CD4-positive, alpha-beta T cell treated with Interleukin-15 for 1 hour (primary cell): ENCODE data around the gene OSBPL8.
"Not testable (repeated sequence)": the region's sequence is repeated elsewhere in the genome, so short reads cannot be mapped to it uniquely, and the experiment has no call there.

Experiments
- DNase-seq: peaks from one replicate; pipeline ENCODE4 v3.0.0-alpha.2; 2020

OSBPL8 gene

DNA sequence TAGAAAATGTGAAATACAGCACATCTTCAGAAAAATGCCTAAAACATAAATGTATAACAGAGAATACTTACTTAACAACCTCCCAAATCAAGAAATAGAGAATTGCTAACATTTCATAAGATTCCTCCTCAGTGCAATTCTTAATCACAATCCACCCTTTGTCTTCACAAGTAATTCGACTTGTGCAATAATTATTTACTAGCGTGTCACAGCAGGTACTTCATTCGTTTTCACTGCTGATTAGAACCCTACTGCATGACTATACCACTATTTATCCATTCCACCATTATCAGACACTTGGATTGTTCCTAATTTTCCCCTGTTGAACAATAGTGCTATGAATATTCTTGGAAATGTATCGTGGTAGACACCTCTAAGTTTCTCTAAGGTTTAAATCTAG lies 146.4 kb downstream of the OSBPL8 start:
- no peak for DNase-seq

GRCh38 chr12:76410781-76411180 lies 148.8 kb downstream of the OSBPL8 start:
- DNase-seq = no peak

GRCh38 chr12:76410371-76410770 lies 149.2 kb downstream of the OSBPL8 start:
- no peak for DNase-seq

- DNase-seq = no peak
These were observed 150.5 kb downstream of the OSBPL8 start for GRCh38 chr12:76409074-76409473.

- DNase-seq = no peak
These were observed 151.9 kb downstream of the OSBPL8 start for GRCh38 chr12:76407710-76408109.

GRCh38 chr12:76402259-76402658 lies 157.3 kb downstream of the OSBPL8 start:
- no peak for DNase-seq

- DNase-seq = no peak
These were observed 159.4 kb downstream of the OSBPL8 start for GRCh38 chr12:76400136-76400535.

- no peak for DNase-seq
These were observed 160.5 kb downstream of the OSBPL8 start for GRCh38 chr12:76399040-76399439.

GRCh38 chr12:76398106-76398505 lies 161.5 kb downstream of the OSBPL8 start:
- no peak for DNase-seq

DNA sequence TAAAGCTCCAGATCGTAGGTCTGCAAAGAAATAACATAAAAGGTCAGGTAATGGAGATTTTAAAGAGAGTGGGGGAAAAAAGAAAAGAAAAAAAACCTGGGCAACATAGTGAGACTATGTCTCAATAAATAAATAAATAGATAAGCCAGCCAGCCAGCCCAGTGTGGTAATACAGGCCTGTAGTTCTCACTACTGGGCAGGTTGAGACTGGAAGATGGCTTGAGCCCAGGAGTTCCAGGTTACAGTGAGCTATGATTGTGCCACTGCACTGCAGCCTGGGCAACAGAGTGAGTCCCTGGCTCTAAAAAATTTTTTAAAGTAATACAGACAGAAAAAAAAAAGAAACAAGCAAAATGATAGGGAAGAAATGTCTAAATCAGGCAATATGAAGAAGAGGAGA lies 168.1 kb downstream of the OSBPL8 start:
- DNase-seq = no peak

- no peak for DNase-seq
These were observed 172.0 kb downstream of the OSBPL8 start for GRCh38 chr12:76387614-76388013.

DNA sequence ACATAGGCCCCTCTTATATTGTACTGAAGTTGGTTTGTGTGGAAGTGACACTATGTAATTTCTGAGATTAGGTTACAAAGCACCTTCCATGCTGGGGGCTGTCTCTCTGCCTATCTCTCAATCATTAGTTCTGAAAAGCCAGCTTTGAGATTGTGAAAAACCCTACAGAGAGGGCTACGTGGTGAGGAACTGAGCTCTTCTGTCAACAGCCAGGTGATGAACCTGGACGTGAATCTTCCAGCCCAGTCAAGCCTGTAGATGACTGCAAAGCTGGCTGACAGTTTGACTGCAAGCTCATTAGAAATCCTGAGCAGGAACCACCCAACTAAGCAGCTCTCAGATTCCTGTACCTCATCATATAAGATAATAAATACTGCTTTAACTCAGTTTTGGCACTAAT lies 175.0 kb downstream of the OSBPL8 start:
- no peak for DNase-seq

GRCh38 chr12:76383988-76384387 lies 175.6 kb downstream of the OSBPL8 start:
- DNase-seq = no peak

GRCh38 chr12:76379261-76379660 lies 180.3 kb downstream of the OSBPL8 start:
- no peak for DNase-seq

DNA sequence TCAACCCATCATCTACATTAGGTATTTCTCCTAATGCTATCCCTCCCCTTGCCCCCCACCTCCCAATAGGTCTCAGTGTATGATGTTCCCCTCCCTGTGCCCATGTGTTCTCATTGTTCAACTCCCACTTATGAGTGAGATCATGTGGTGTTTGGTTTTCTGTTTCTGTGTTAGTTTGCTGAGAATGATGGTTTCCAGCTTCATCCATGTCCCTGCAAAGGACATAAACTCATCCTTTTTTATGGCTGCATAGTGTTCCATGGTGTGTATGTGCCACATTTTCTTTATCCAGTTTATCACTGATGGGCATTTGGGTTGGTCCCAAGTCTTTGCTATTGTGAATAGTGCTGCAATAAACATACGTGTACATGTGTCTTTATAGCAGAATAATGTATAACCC lies 182.7 kb downstream of the OSBPL8 start:
- DNase-seq = not testable (repeated sequence)

DNA sequence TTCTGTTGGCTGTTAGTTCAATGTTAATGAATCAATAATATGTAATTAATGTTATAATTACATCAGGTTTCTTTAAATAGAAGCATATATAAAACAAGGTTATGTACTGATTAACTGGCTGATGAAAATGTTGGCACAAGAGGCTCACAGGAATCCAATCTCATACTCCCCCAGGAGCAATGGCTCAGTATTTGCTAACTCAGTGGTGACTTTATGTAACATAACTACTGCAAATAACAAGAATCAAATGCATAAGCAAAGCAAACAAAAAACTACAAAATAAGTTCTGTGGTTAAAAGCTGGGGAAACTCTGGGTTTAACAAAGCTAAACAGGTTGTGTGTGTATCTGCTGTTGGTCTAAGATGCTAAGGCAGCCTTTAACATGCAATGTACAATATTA lies 183.6 kb downstream of the OSBPL8 start:
- no peak for DNase-seq

DNA sequence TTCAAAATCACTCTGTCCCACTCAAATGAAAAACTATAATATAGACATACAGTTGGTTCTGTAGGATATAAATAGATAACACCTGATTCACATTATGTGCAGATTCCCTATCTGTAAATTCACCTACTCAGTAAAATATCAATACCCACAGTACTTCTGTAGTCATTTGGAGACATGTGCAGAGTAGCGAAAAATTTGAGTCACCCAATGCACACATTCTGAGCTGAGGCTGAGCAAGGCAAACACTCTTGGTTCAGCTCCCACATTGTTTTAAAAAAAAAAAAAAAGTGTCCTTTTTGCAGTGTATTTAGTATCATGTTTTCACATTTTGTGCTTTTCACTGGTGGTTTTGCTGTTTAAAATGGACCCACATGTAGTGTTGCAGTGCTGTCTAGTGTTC lies 184.1 kb downstream of the OSBPL8 start:
- DNase-seq = no peak

DNA sequence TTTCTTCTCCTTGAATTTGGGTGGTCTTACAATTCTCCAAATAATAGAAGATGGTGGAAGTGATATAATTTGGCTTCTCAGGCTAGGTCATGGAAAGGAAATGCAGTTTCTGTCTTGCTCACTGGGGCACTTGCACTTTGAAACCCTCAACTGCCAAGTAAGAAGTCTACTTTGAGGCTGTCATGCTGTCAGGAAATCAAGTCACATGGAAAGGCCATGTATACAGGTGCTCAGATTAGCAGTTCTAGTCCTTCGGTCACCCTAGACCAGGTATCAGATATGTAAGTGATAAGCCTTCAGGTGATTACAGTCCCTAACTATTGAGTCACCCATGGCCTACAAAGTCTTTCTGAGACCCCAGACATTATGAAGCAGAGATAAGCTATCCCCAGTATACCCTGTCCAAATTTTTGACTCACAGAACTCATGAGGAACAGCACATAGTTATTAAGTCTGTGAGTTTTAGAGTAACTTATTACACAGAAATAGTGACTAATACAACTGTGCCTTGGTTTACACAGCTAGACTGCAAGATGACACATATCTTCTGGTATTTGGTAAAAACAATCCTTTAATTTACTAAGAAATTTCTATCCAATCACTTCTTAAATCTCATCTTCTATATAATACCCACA lies 185.1 kb downstream of the OSBPL8 start:
- no peak for DNase-seq

DNA sequence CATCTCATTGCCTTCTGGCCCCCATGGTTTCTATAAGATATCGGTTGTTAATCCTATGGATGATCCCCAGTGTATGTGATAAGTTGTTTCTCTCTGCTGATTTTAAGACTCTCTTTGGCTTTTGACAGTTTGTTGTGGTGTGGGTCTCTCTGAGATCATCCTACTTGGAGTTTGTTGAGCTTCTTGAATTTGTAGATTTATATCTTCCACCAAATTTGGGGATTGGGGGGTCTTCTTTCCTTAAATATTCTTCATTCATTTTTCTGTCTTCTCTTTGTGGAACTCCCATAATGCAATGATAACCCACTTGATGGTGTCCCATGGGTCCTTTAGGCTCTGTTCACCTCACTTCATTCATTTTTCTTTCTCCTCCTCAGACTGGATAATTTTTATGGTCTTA lies 191.3 kb downstream of the OSBPL8 start:
- DNase-seq = no peak

DNA sequence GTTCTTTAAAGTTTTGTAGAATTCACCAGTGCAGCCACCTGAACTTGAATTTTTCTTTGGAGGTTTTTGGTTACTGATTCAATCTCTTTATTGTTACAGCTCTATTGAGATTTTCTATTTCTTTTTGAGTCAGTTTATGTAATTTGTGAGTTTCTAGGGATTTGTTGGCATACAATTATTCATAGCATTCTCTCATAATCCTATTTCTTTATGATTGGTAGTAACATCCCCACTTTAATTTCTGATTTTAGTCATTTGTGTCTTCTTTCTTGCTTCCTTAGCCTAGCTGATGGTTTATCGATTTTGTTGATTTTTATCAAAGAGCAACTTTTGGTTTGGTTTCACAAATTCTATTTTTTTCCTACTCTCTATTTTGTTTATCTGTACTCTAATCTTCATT lies 193.4 kb downstream of the OSBPL8 start:
- DNase-seq = no peak

GRCh38 chr12:76364131-76364530 lies 195.4 kb downstream of the OSBPL8 start:
- not testable (repeated sequence) for DNase-seq

- no peak for DNase-seq
These were observed 199.3 kb downstream of the OSBPL8 start for GRCh38 chr12:76360316-76360715.

- DNase-seq = no peak
These were observed 203.5 kb downstream of the OSBPL8 start for GRCh38 chr12:76356071-76356470.

DNA sequence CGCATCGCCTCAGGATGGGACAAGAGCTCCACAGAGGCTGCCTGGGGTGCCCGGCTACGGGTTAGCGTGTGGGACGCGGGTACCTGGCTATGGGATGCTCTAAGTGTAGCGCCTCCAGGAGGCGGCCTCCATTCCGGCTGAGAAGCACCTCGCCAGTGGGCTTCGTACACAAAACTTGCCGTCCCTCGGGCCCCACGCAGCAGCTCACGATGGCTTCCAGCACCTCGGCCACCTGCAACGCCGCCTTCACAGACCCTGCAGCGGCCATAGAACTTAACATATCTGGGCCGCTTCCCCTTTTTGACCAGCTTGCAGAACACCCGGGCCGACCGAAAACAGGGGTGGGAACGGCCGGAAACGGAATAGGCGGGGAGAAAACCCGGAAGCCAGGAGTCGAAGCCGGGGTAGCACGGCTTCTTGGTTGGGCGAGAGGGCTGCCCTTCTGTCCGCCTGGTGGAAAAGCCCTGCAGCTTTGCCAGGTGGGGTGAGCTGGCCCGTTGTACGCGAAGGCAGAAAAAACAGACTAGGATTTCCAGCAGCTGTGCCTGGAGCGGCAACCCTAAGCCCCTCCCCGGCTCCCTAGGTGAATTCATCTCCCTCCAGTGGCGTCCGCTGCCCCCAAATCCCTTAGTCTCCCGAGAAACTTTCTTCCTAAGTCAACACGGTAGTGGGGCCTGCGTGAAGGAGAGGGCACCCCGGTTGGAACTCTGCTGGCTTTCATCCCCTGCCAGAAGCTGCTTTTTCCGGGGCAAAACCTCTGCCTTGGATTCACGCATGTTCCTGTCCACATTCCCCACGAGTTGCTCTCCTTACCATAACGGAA lies 211.3 kb downstream of the OSBPL8 start, which contains the start of gene BBS10:
Gene BBS10, minus strand, starts transcription at position 337 of the 823 bp plus-strand sequence. Its CDS starts 57 bp downstream, at position 280.
- peak; percentile 89 for DNase-seq
